Measurements from ENCODE around the gene HOXA3. TPM values are rescaled to one million over a fixed set of nuclear protein-coding genes. Genes with fewer than 3 reads are reported as not detected.

Gene HOXA3
- total and polyA plus RNA-seq, 2 donors (not counting 1 experiment from before 2014, with no cell fraction given), result 0.68 to 1.5 TPM

- Histone ChIP-seq H3K4me1 (ENCODE audit: control insufficient read depth, extremely low read depth, insufficient read depth, low read length) (peaks cover 4% of the 10 kb centered on the region), H3K27ac (ENCODE audit: insufficient read depth, low read length) (no peak overlapping the region), H3K4me3 (replicated peaks in 1 of 4; ENCODE audit: control extremely low read depth in 1 of 4, insufficient read depth in 1 of 4, low read depth in 3 of 4, low read length in 4 of 4) (no peak overlapping the region), H3K79me2 (ENCODE audit: control insufficient read depth, insufficient read depth, low read length) (no peaks in the 10 kb centered on the region), H2AFZ (ENCODE audit: low read length) (no peak overlapping the region), H3K9ac (ENCODE audit: insufficient read depth, low read length) (no peak overlapping the region), H3K4me2 (ENCODE audit: extremely low read depth, insufficient read depth, low read length) (no peak overlapping the region), H3K9me3 (ENCODE audit: control insufficient read depth, insufficient read depth, low read depth, low read length) (no peaks in the 10 kb centered on the region), H4K20me1 (ENCODE audit: control insufficient read depth, extremely low read depth, insufficient read depth, low read length) (no peaks in the 10 kb centered on the region), H3K27me3 (ENCODE audit: control insufficient read depth, insufficient read depth, low read length) (peaks cover 11% of the 10 kb centered on the region), H3K36me3 (ENCODE audit: control insufficient read depth, insufficient read depth, low read length) (no peaks in the 10 kb centered on the region)
- TF ChIP-seq CTCF (conservative IDR thresholded peaks at IDR 0.05 in 1 of 2, IDR thresholded peaks at IDR 0.05 in 1 of 2; ENCODE audit: low read depth in 1 of 2, low read length in 2 of 2), result no peak
- no peak for TF ChIP-seq EZH2 (IDR thresholded peaks at IDR 0.05; ENCODE audit: low read length, missing control alignments)
- DNase-seq (ENCODE audit: low read depth in 2 of 2), result no peak
These were observed 7.1 kb upstream of the HOXA3 start for GRCh38 chr7:27159266-27160144.

GRCh38 chr7:27158436-27159265 is 6.3 kb upstream of the HOXA3 start:
- no peaks in the 10 kb centered on the region for H3K79me2 ChIP-seq (ENCODE audit: control insufficient read depth, insufficient read depth, low read length)
- H2AFZ ChIP-seq (ENCODE audit: low read length), result no peak overlapping the region
- peaks cover 4% of the 10 kb centered on the region for H3K4me1 ChIP-seq (ENCODE audit: control insufficient read depth, extremely low read depth, insufficient read depth, low read length)
- no peaks in the 10 kb centered on the region for H4K20me1 ChIP-seq (ENCODE audit: control insufficient read depth, extremely low read depth, insufficient read depth, low read length)
- H3K36me3 ChIP-seq (ENCODE audit: control insufficient read depth, insufficient read depth, low read length), result no peaks in the 10 kb centered on the region
- H3K27ac ChIP-seq (ENCODE audit: insufficient read depth, low read length), result no peak overlapping the region
- no peaks in the 10 kb centered on the region for H3K9me3 ChIP-seq (ENCODE audit: control insufficient read depth, insufficient read depth, low read depth, low read length)
- no peak overlapping the region for H3K4me2 ChIP-seq (ENCODE audit: extremely low read depth, insufficient read depth, low read length)
- H3K27me3 ChIP-seq (ENCODE audit: control insufficient read depth, insufficient read depth, low read length), result peaks cover 4% of the 10 kb centered on the region
- no peak overlapping the region for H3K4me3 ChIP-seq (replicated peaks in 1 of 4; ENCODE audit: control extremely low read depth in 1 of 4, insufficient read depth in 1 of 4, low read depth in 3 of 4, low read length in 4 of 4)
- no peak overlapping the region for H3K9ac ChIP-seq (ENCODE audit: insufficient read depth, low read length)
- TF ChIP-seq CTCF (conservative IDR thresholded peaks at IDR 0.05 in 1 of 2, IDR thresholded peaks at IDR 0.05 in 1 of 2; ENCODE audit: low read depth in 1 of 2, low read length in 2 of 2) (no peak), EZH2 (IDR thresholded peaks at IDR 0.05; ENCODE audit: low read length, missing control alignments) (no peak)
- no peak for DNase-seq (ENCODE audit: low read depth in 2 of 2)

Data from fibroblast of lung (primary cell).